Left cardiac atrium (tissue), 4 donors: ENCODE results near the gene C12orf56. TPM values are rescaled to one million over a fixed set of nuclear protein-coding genes. Genes with fewer than 3 reads are reported as not detected.
"Not testable (repeated sequence)": the region's sequence is repeated elsewhere in the genome, so short reads cannot be mapped to it uniquely, and the experiment has no call there.

Experiments used
- ATAC-seq, 2 donors: fragments of 200-7000 bp; cut with Tn5 transposase; one replicate each; pipeline ENCODE4 v1.9.1; 2020; ENCODE audit warnings: mild to moderate bottlenecking in 2 of 2, moderate library complexity in 2 of 2
- DNase-seq: peaks from one replicate; pipeline ENCODE4 v3.0.0-alpha.2; 2020
- intact Hi-C, 2 donors: fragments of 100-400 bp; cut with DNase I; formaldehyde crosslinking; loops; one replicate each; pipeline versions ENCODE4 v1.14.1 to v1.15.1; 2022 to 2023
- total RNA-seq, 2 donors: library from RNA; stranded (reverse); fragmentation: NEBNext Ultra II Directional; extraction: Animal tissue kit (Norgen Biotek cat#: 25700); gene quantifications; one replicate each; pipeline ENCODE4 v1.2.1, GENCODE V29; 2021
- donor health status: DM: no; HTN: yes; CAD: no.
- donor health status: DM: no; HTN: yes; CAD: no; lungs with severe emphysema.
- donor health status: DM: yes; HTN: yes; CAD: no.
- donor health status: Dilated cardiomyopathy.

Gene C12orf56
- total RNA-seq, 2 donors from 2014 or later, result not detected

DNA sequence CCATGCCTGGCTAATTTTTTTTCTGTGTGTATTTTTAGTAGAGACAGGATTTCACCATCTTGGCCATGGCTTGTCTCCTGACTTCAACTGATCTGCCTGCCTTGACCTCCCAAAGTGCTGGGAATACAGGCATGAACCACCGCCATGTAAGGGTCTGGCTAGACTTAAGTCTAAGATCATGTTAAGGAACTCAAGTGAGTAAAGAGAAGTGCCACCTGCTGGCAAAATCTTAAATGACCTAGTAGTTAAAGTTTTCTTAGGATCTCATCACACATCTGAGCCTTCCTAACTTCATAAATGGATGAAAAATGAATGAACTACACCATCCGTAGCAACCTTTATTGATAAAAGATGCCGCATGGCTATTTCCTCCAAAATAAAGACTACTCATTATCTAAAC, 1.7 kb upstream of the C12orf56 start:
- intact Hi-C loops, result loop anchor here in 1 of 2 donors (5.0 kb wide), 1 partner anchor 565 kb away; no protein-coding TSS in a partner anchor
- no peak for ATAC-seq
- no peak for DNase-seq

- ATAC-seq, result no peak
- DNase-seq, result no peak
- intact Hi-C loops, result no loop called here
Measured at GRCh38 chr12:64389154-64389553, 1.4 kb downstream of the C12orf56 start.

DNA sequence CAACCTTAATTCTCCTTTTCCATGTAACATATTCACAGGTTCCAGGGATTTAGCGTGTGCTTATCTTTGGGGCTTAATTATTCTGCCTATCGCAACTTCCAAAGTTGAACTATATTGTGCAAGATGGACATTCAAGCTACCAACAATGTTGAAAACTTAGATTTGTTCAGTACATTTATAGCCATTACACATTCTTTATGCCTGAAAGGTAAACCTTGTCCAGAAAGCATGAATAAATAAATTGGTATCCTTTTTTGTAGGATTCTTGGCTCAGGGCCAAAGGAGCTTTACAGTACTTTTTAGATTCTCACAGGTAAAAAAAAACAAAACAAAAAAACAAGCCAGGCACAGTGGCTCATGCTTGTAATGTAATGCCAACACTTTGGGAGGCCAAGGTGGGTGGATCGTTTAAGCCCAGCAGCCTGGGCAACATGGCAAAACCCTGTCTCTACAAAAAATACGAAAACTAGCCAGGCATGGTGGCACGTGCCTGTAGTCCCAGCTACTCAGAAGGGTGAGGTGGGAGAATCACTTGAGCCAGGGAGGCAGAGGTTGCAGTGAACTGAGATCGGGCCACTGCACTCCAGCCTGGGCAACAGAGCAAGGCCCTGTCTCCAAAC, 3.3 kb downstream of the C12orf56 start:
- DNase-seq (no peak), ATAC-seq (no peak)
- intact Hi-C loops, result no loop called here

- intact Hi-C loops, result no loop called here
- ATAC-seq (no peak), DNase-seq (no peak)
Measured at GRCh38 chr12:64385468-64385867, 5.1 kb downstream of the C12orf56 start.

- intact Hi-C loops, result no loop called here
- DNase-seq (no peak), ATAC-seq (no peak)
Measured at GRCh38 chr12:64385019-64385418, 5.5 kb downstream of the C12orf56 start.

- DNase-seq, result no peak
- ATAC-seq, result no peak
- intact Hi-C loops, result no loop called here
Measured at GRCh38 chr12:64383675-64384074, 6.9 kb downstream of the C12orf56 start.

GRCh38 chr12:64362721-64363305, 27.7 kb downstream of the C12orf56 start:
- intact Hi-C loops, result no loop called here

GRCh38 chr12:64361173-64361572, 29.4 kb downstream of the C12orf56 start:
- DNase-seq, ATAC-seq, intact Hi-C loops: not testable (repeated sequence)

More at GRCh38 chr12:64362721-64363305, 27.7 kb downstream of the C12orf56 start:
- DNase-seq (no peak), ATAC-seq (no peak)

GRCh38 chr12:64356209-64356608, 34.3 kb downstream of the C12orf56 start:
- intact Hi-C loops, DNase-seq, ATAC-seq: not testable (repeated sequence)

DNA sequence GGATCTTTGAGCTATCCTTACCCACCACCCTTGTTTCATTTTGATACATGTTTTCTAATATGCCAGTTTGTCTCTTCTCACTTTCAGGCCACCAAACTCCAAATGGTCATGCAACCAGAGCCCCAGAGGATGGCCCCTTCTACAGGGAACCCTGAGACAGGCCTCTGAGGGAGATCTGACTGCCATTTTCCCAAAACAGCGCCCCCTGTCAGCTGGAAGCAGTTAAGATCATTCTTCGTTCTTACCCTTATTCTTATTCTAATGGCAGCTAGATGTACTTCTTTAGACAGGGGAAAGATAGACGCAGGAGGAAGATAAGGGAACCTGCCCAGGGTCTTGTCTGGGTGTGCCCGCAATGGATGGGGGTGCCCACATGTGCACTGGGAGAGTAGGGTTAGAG, 38.4 kb downstream of the C12orf56 start:
- DNase-seq (no peak), ATAC-seq (no peak)
- intact Hi-C loops, result no loop called here

DNA sequence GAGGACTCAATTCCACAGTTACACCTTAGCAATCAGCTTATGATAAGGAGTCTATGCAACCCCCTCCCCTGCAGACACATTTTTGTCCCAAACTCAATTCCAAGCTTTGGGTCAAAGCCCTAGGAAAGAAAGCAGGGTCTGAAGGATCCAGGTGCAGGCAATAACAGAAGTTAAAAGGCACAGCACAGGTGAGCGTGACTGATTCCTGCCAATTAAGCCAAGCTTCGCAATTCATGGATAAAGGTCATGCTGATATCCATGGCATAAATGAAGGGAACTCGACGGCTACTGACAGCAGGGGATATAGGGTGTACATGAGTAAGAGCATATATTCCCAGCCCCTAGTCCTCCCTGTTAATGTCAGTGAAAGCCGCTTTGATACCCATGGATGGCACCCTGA, 39.3 kb downstream of the C12orf56 start:
- no peak for DNase-seq
- ATAC-seq, result no peak
- intact Hi-C loops, result no loop called here

GRCh38 chr12:64347630-64348029, 42.9 kb downstream of the C12orf56 start:
- intact Hi-C loops, result no loop called here
- ATAC-seq (no peak), DNase-seq (no peak)

- intact Hi-C loops, DNase-seq, ATAC-seq: not testable (repeated sequence)
Measured at GRCh38 chr12:64344631-64345030, 45.9 kb downstream of the C12orf56 start.

DNA sequence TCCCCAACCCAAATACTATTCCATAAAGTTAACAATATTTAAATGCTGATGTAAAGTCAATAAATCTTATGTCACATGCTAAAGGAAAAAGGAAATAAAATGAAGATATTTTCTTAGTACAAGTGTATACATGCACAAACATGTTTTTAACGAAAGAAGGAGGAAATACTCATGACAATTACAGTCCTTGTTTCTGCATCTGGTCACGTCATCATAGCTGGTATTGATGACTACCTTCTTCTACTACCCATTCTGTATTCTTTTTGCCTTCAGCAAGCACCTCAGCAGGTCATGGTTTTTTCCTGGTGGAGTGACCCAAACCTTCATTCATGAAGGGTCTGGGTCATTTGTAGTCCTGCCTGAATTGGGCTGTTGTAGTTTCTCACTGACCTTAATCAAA, 50.0 kb downstream of the C12orf56 start:
- ATAC-seq, DNase-seq, intact Hi-C loops: not testable (repeated sequence)

GRCh38 chr12:64335886-64336466, 54.6 kb downstream of the C12orf56 start:
- DNase-seq, result no peak
- ATAC-seq, result no peak
- intact Hi-C loops, result no loop called here

GRCh38 chr12:64332938-64333337, 57.6 kb downstream of the C12orf56 start:
- DNase-seq (no peak), ATAC-seq (no peak)
- intact Hi-C loops, result no loop called here

DNA sequence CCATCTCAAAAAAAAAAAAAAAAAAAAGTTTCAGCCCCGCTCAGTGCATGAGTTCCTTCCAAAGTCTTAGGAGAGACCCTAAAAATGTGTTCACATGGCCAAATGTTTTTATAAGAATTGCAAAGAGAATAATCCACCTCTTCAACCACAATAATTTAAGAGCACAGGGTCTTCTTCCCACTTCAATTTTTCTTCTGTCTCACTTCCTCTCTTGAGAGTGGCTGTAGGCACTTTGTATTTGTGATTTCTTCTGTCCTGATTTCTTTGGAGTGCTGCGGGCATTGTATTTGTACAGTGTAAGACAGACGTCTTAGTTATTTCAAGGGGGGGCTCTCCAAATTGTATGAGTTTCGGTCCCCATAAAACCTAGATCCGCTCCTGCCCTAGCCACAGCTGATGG, 58.3 kb downstream of the C12orf56 start:
- DNase-seq (no peak), ATAC-seq (no peak)
- intact Hi-C loops, result no loop called here

GRCh38 chr12:64329031-64329710, 61.4 kb downstream of the C12orf56 start:
- DNase-seq, intact Hi-C loops, ATAC-seq: not testable (repeated sequence)

DNA sequence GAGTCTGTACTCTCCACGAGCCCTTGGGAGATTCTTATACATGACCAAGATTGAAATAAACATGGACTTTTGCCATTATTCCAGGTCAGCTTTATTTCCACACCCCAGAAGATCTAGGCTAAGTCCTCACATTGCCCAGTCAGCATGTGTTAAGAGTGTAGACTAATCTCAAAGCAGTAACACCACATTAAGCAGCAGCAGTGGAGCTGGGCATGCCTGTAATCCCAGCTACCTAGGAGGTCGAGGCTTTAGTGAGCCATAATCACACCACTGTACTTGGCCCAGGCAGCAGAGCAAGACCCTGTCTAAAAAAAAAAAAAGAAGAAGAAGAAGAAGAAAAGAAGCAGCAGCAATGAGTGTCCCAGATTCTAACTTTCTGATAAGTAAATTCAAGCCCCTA, 65.5 kb downstream of the C12orf56 start:
- intact Hi-C loops, result no loop called here
- no peak for ATAC-seq

More for the DNA sequence above, 65.5 kb downstream of the C12orf56 start:
- DNase-seq, result no peak
